B cell (primary cell): ENCODE measurements around the gene PHLDA3. TPM values are rescaled to one million over a fixed set of nuclear protein-coding genes. Genes with fewer than 3 reads are reported as not detected.

Experiments used
- ATAC-seq: fragments of 200-7000 bp; cut with Tn5 transposase; one replicate; pipeline ENCODE4 v1.10.0; 2021; ENCODE audit warnings: low read depth, mild to moderate bottlenecking, moderate number of reproducible peaks, moderate library complexity
- CTCF ChIA-PET: fragments of 350-600 bp; sonication (Branson Sonifier 250); formaldehyde crosslinking; loops from one replicate; lab custom pipeline; 2021; ENCODE audit warnings: antibody characterized with exemption, inconsistent platforms; lab: Charles Lee
- POLR2A ChIA-PET: fragments of 350-600 bp; sonication (Branson Sonifier 250); formaldehyde crosslinking; loops from one replicate; lab custom pipeline; 2021; ENCODE audit warnings: antibody characterized with exemption; lab: Charles Lee
- DNase-seq: peaks from one replicate; pipeline ENCODE4 v3.0.0; 2013
- H2AFZ ChIP-seq: 2 replicates; pipeline ENCODE4 v1.6.1; 2012; ENCODE audit warnings: mild to moderate bottlenecking, low read depth, low read length; ENCODE audit not compliant: insufficient read depth, poor library complexity, severe bottlenecking
- H3K27ac ChIP-seq, 2 donors: 1 replicate in 1 of 2; 2 replicates in 1 of 2; pipeline ENCODE4 v1.5.1; 2012 to 2013; ENCODE audit warnings: low read length in 2 of 2, mild to moderate bottlenecking in 2 of 2, moderate library complexity in 1 of 2
- H3K27me3 ChIP-seq, 4 experiments: fragments of 200-600 bp in 1 of 4; sonication (generic) in 1 of 4; replicated peaks in 1 of 4; 1 replicate in 2 of 4; 2 replicates in 2 of 4; pipeline versions ENCODE4 v1.6.1 to v1.7.0; 2013 to 2016; ENCODE audit warnings: low read length in 3 of 4, mild to moderate bottlenecking in 2 of 4, mixed read lengths in 1 of 4, moderate library complexity in 1 of 4; ENCODE audit not compliant: insufficient read depth in 4 of 4, control insufficient read depth in 3 of 4; ENCODE audit errors: control extremely low read depth in 1 of 4
- H3K36me3 ChIP-seq, 2 experiments: replicated peaks in 1 of 2; 1 replicate in 1 of 2; 2 replicates in 1 of 2; pipeline versions ENCODE4 v1.6.1 to v1.7.1; 2013; ENCODE audit warnings: low read length in 1 of 2; ENCODE audit not compliant: insufficient read depth in 2 of 2, control insufficient read depth in 1 of 2; ENCODE audit errors: control extremely low read depth in 1 of 2, extremely low read depth in 1 of 2
- H3K4me1 ChIP-seq, 2 donors: fragments of 200-600 bp in 1 of 2; sonication (generic) in 1 of 2; 1 replicate in 1 of 2; 2 replicates in 1 of 2; pipeline versions ENCODE4 v1.5.1 to v1.6.1; 2013 to 2017; ENCODE audit warnings: low read length in 2 of 2; ENCODE audit not compliant: control insufficient read depth in 2 of 2, insufficient read depth in 2 of 2
- H3K4me2 ChIP-seq: replicated peaks from 2 replicates; pipeline ENCODE3; 2012; ENCODE audit warnings: mild to moderate bottlenecking, low read depth, low read length; ENCODE audit not compliant: poor library complexity, severe bottlenecking
- H3K4me3 ChIP-seq, 5 experiments: fragments of 200-600 bp in 1 of 5; sonication (generic) in 1 of 5; 1 replicate in 3 of 5; 2 replicates in 2 of 5; pipeline versions ENCODE4 v1.5.1 to v1.7.0; 2011 to 2016; ENCODE audit warnings: low read length in 4 of 5, mild to moderate bottlenecking in 4 of 5, low read depth in 2 of 5, control low read depth in 1 of 5, moderate library complexity in 1 of 5; ENCODE audit not compliant: insufficient read depth in 1 of 5; ENCODE audit errors: control extremely low read depth in 1 of 5, extremely low read depth in 1 of 5
- H3K79me2 ChIP-seq: fragments of 200-600 bp; sonication (generic); one replicate; pipeline ENCODE4 v1.6.0; 2016; ENCODE audit warnings: low read length; ENCODE audit not compliant: control insufficient read depth, insufficient read depth
- H3K9ac ChIP-seq: fragments of 200-600 bp; sonication (generic); 2 replicates; pipeline ENCODE4 v1.6.1; 2017; ENCODE audit warnings: mild to moderate bottlenecking, low read length, moderate library complexity
- H3K9me3 ChIP-seq, 3 donors: one replicate each; pipeline versions ENCODE4 v1.6.1 to v1.7.1; 2013; ENCODE audit warnings: low read length in 2 of 3; ENCODE audit not compliant: control insufficient read depth in 2 of 3, insufficient read depth in 1 of 3; ENCODE audit errors: control extremely low read depth in 1 of 3
- H4K20me1 ChIP-seq: 2 replicates; pipeline ENCODE4 v1.6.0; 2012; ENCODE audit warnings: mild to moderate bottlenecking, low read length; ENCODE audit not compliant: insufficient read depth, control insufficient read depth, poor library complexity, severe bottlenecking
- H3K27ac Mint-ChIP-seq: one replicate; pipeline ENCODE4 v1.8.0; 2021; ENCODE audit warnings: mixed read lengths
- H3K27me3 Mint-ChIP-seq: one replicate; pipeline ENCODE4 v1.8.0; 2021; ENCODE audit warnings: mixed read lengths
- H3K4me1 Mint-ChIP-seq: one replicate; pipeline ENCODE4 v1.8.0; 2021; ENCODE audit warnings: mixed read lengths
- H3K4me3 Mint-ChIP-seq: one replicate; pipeline ENCODE4 v1.8.0; 2021; ENCODE audit warnings: mixed read lengths
- H3K9me3 Mint-ChIP-seq: one replicate; pipeline ENCODE4 v1.8.0; 2022; ENCODE audit warnings: mixed read lengths; ENCODE audit not compliant: insufficient read depth
- CTCF ChIP-seq: fragments of 200-600 bp; IDR thresholded peaks from one replicate; pipeline ENCODE4 v1.8.0; 2022; ENCODE audit warnings: antibody characterized with exemption, mild to moderate bottlenecking
- EZH2 ChIP-seq: IDR thresholded peaks from 2 replicates; pipeline ENCODE4 v1.6.1; 2012; ENCODE audit warnings: borderline replicate concordance, low read depth, mild to moderate bottlenecking, moderate library complexity, low read length; ENCODE audit not compliant: insufficient read depth, poor library complexity, severe bottlenecking
- WGBS: methylation state at CpG from one replicate; pipeline ENCODE4 v1.1.5; 2013; ENCODE audit warnings: missing lambda C conversion rate; ENCODE audit not compliant: insufficient coverage; 5-methylcytosine and 5-hydroxymethylcytosine counted together
- intact Hi-C: fragments of 100-400 bp; cut with micrococcal nuclease; formaldehyde crosslinking; loops from one replicate; pipeline ENCODE4 v1.10.0; 2022
- polyA plus RNA-seq: library from polyadenylated mRNA; depleted of rRNA; stranded (reverse); fragments of >200 nt; gene quantifications from 2 replicates; pipeline ENCODE4 v1.2.3, GENCODE V29; 2012
- total RNA-seq, 2 donors: library from RNA; stranded (reverse); fragments of 120-200 nt in 1 of 2; gene quantifications; 1 replicate in 1 of 2; 2 replicates in 1 of 2; pipeline versions ENCODE4 v1.2.3 to v1.2.4, GENCODE V29; 2013 to 2022

The PHLDA3 gene
- total and polyA plus RNA-seq, 2 donors (not counting 1 experiment from before 2014, with no cell fraction given) = 0.20 to 0.30 TPM

DNA sequence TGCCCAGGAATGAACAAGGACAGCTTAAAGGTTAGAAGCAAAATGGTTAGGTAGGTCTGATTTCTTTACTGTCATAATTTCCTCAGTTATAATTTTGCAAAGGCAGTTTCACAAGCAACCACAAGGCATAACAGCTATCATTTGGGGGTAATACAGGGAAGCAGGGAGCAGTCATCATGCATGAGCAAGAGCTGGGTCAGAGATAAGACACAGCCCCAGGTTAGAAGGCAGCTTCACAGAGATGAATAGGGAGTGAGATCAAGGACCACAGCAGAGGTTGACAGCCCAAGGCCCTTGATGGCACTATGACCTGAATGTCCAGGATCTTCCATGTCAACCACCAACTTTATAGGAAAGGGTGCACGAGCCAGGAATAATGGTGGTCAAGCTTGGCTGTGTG is 46.9 kb upstream of the PHLDA3 start:
- TF ChIP-seq CTCF (no peak), EZH2 (no peak)
- Histone ChIP-seq H3K27me3 (no peaks in the 10 kb centered on the region), H3K4me1 (peaks cover 0 to 3% of the 10 kb centered on the region in 2 donors), H3K9me3 (no peaks in the 10 kb centered on the region), H3K9ac (no peak overlapping the region), H2AFZ (no peak overlapping the region), H3K27ac (no peak overlapping the region), H4K20me1 (peaks cover 9% of the 10 kb centered on the region), H3K79me2 (no peaks in the 10 kb centered on the region), H3K36me3 (no peaks in the 10 kb centered on the region), H3K4me2 (no peak overlapping the region), H3K4me3 (no peak overlapping the region)
- WGBS = 60% methylated on average over 1 of the region's 1 CpG
- POLR2A ChIA-PET = no interaction called here
- Mint-ChIP-seq H3K27ac (no peak overlapping the region), H3K27me3 (no peaks in the 10 kb centered on the region), H3K4me1 (peaks cover 7% of the 10 kb centered on the region), H3K4me3 (no peak overlapping the region), H3K9me3 (no peaks in the 10 kb centered on the region)
- DNase-seq (no peak), ATAC-seq (no peak)
- intact Hi-C loops = no loop called here
- CTCF ChIA-PET = interaction anchor here (1.0 to 13.3 kb wide), 4 partner anchors 9 to 80 kb away, joined by 4 to 407 read pairs (median 20); partner anchors contain the start of gene CSRP1

DNA sequence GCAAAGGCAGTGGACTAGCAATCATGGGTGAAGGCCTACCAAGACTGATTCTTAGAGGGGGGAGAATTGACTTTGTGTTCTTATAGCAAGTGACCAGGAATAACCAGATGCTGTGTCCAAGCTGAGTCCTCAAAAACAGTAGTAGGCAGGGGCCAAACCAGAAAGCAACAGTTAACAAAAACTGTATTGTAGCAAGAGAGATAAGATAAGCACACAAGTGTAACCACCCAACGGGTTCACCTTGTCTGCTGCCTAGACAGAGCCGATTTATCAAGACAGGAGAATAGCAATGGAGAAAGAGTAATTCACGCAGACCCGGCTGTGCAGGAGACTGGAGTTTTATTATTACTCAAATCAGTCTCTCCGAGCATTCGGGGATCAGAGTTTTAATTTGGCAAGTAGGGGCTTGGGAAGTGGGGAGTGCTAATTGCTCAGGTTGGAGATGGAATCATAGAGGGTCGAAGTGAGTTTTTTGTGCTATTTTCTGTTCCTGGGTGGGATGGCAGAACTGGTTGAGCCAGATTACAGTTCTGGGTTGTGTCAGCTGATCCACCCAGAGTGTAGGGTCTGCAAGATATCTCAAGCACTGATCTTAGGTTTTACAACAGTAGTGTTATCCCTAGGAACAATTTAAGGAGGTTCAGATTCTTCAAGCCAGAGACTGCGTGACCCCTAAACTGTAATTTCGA is 46.2 kb upstream of the PHLDA3 start:
- Histone ChIP-seq H3K4me3 (no peak overlapping the region), H3K9ac (no peak overlapping the region), H3K4me2 (no peak overlapping the region), H3K4me1 (peaks cover 0 to 3% of the 10 kb centered on the region in 2 donors), H3K27me3 (no peaks in the 10 kb centered on the region), H2AFZ (no peak overlapping the region), H3K79me2 (no peaks in the 10 kb centered on the region), H3K27ac (no peak overlapping the region), H4K20me1 (peaks cover 9% of the 10 kb centered on the region), H3K9me3 (no peaks in the 10 kb centered on the region), H3K36me3 (no peaks in the 10 kb centered on the region)
- whole genome bisulfite sequencing = 97% methylated on average over 8 of the region's 9 CpGs
- H3K27ac Mint-ChIP-seq = no peak overlapping the region
- no peaks in the 10 kb centered on the region for H3K27me3 Mint-ChIP-seq
- ChIA-PET CTCF (interaction anchor here (1.0 to 13.3 kb wide), 6 partner anchors 8 to 79 kb away, joined by 4 to 407 read pairs (median 31); partner anchors contain the start of gene CSRP1), POLR2A (no interaction called here)
- intact Hi-C loops = no loop called here
- ATAC-seq (no peak), DNase-seq (no peak)
- peaks cover 7% of the 10 kb centered on the region for H3K4me1 Mint-ChIP-seq
- TF ChIP-seq CTCF (no peak), EZH2 (no peak)
- no peaks in the 10 kb centered on the region for H3K9me3 Mint-ChIP-seq
- H3K4me3 Mint-ChIP-seq = no peak overlapping the region
